Liver (tissue), 9 donors: ENCODE results near the gene MYADML2. TPM values are rescaled to one million over a fixed set of nuclear protein-coding genes. Genes with fewer than 3 reads are reported as not detected.

Experiments
- DNase-seq: peaks from one replicate; pipeline ENCODE4 v3.0.0-alpha.2; 2017; ENCODE audit warnings: low spot score
- H3K27ac ChIP-seq, 2 donors: one replicate each; pipeline ENCODE4 v1.7.0; 2013; ENCODE audit warnings: inconsistent platforms in 2 of 2, low read length in 2 of 2, control low read depth in 1 of 2, low read depth in 1 of 2, mild to moderate bottlenecking in 1 of 2
- H3K27me3 ChIP-seq, 4 donors: one replicate each; pipeline versions ENCODE4 v1.6.1 to v1.7.0; 2013; ENCODE audit warnings: low read length in 3 of 4, inconsistent platforms in 1 of 4, mild to moderate bottlenecking in 1 of 4, moderate library complexity in 1 of 4; ENCODE audit not compliant: control insufficient read depth in 4 of 4, insufficient read depth in 4 of 4
- H3K36me3 ChIP-seq, 4 donors: one replicate each; pipeline versions ENCODE4 v1.6.1 to v1.7.0; 2013; ENCODE audit warnings: low read length in 3 of 4, mild to moderate bottlenecking in 3 of 4, low read depth in 1 of 4, moderate library complexity in 1 of 4; ENCODE audit not compliant: control insufficient read depth in 4 of 4, insufficient read depth in 3 of 4
- H3K4me1 ChIP-seq, 4 donors: one replicate each; pipeline versions ENCODE4 v1.6.1 to v1.7.0; 2013; ENCODE audit warnings: low read length in 3 of 4, mild to moderate bottlenecking in 3 of 4, moderate library complexity in 1 of 4; ENCODE audit not compliant: control insufficient read depth in 4 of 4, insufficient read depth in 4 of 4
- H3K4me3 ChIP-seq, 3 donors: one replicate each; pipeline versions ENCODE4 v1.6.1 to v1.7.0; 2013; ENCODE audit warnings: low read length in 3 of 3, control low read depth in 1 of 3, low read depth in 1 of 3, mild to moderate bottlenecking in 1 of 3
- H3K9ac ChIP-seq, 2 donors: one replicate each; pipeline ENCODE4 v1.7.0; 2013; ENCODE audit warnings: low read length in 2 of 2, mild to moderate bottlenecking in 2 of 2, moderate library complexity in 2 of 2, control low read depth in 1 of 2, low read depth in 1 of 2
- H3K9me3 ChIP-seq, 4 donors: one replicate each; pipeline versions ENCODE4 v1.6.1 to v1.7.0; 2013; ENCODE audit warnings: low read length in 3 of 4; ENCODE audit not compliant: control insufficient read depth in 4 of 4
- ATF3 ChIP-seq: IDR thresholded peaks from 2 replicates; pipeline ENCODE4 v1.6.1; 2016; ENCODE audit warnings: antibody characterized with exemption
- EGR1 ChIP-seq, 2 donors: IDR thresholded peaks; 2 replicates each; pipeline ENCODE4 v1.6.1; 2016 to 2018; ENCODE audit warnings: antibody characterized with exemption in 2 of 2, low read depth in 2 of 2
- FOXA1 ChIP-seq: IDR thresholded peaks from 2 replicates; pipeline ENCODE4 v1.6.1; 2016; ENCODE audit warnings: antibody characterized with exemption
- HNF4G ChIP-seq: IDR thresholded peaks from 2 replicates; pipeline ENCODE4 v1.6.1; 2016; ENCODE audit warnings: antibody characterized with exemption
- JUND ChIP-seq, 2 donors: IDR thresholded peaks; 2 replicates each; pipeline ENCODE4 v1.6.1; 2016; ENCODE audit warnings: antibody characterized with exemption in 2 of 2
- MAX ChIP-seq: IDR thresholded peaks from 2 replicates; pipeline ENCODE4 v1.6.1; 2016; ENCODE audit warnings: antibody characterized with exemption
- RXRA ChIP-seq, 2 donors: IDR thresholded peaks; 2 replicates each; pipeline ENCODE4 v1.6.1; 2017 to 2018; ENCODE audit warnings: antibody characterized with exemption in 2 of 2, mild to moderate bottlenecking in 1 of 2
- ZBTB33 ChIP-seq: IDR thresholded peaks from 2 replicates; pipeline ENCODE4 v1.6.1; 2016; ENCODE audit warnings: antibody characterized with exemption
- WGBS: extraction: QIAGEN DNeasy Blood & Tissue Kit; methylation state at CpG from one replicate; pipeline ENCODE4 v1.1.7; 2013; 5-methylcytosine and 5-hydroxymethylcytosine counted together
- polyA plus RNA-seq, 2 donors: library from polyadenylated mRNA; stranded (reverse) in 1 of 2; unstranded in 1 of 2; fragments of 200-250 nt in 1 of 2; fragments of >200 nt in 1 of 2; fragmentation: Nextera tagmentation in 1 of 2; extraction: Ambion mirVana in 1 of 2; gene quantifications; one replicate each; pipeline versions ENCODE4 v1.2.1 to v1.2.3, GENCODE V29; 2013 to 2015
- total RNA-seq, 2 donors: library from RNA; depleted of rRNA; stranded (reverse); fragments of >200 nt; gene quantifications; one replicate each; pipeline ENCODE4 v1.2.3, GENCODE V29; 2014
- donor health status: healthy.
- donor health status: healthy.
- donor health status: healthy.
- donor health status: healthy.
- donor health status: healthy.

MYADML2 gene
- not detected for total RNA-seq
- polyA plus RNA-seq, result not detected

GRCh38 chr17:81947189-81947588, at the start of gene MYADML2:
Gene MYADML2 (minus strand): TSS chr17:81947233. CDS start chr17:81941741, 5,492 bp downstream.
- TF ChIP-seq MAX (no peak), JUND (IDR thresholded peaks at IDR 0.05) (no peak), FOXA1 (no peak)
- WGBS, result 87% methylated on average over 13 of the region's 13 CpGs

GRCh38 chr17:81996232-81996756, 49.3 kb upstream of the MYADML2 start:
- no peak for DNase-seq
- Histone ChIP-seq H3K4me3 (no peak overlapping the region), H3K4me1 (peaks cover 15 to 41% (median 28%) of the 10 kb centered on the region in 4 donors), H3K36me3 (peaks cover 0 to 3% (median under 1%) of the 10 kb centered on the region in 4 donors), H3K9ac (no peak overlapping the region), H3K27me3 (no peaks in the 10 kb centered on the region), H3K9me3 (no peaks in the 10 kb centered on the region), H3K27ac (no peak overlapping the region)
- WGBS, result 95% methylated on average over 28 of the region's 28 CpGs
- TF ChIP-seq HNF4G (no peak), ATF3 (no peak), MAX (no peak), RXRA (IDR thresholded peaks at IDR 0.05) (no peak), EGR1 (IDR thresholded peaks at IDR 0.05; ENCODE audit: low read depth in 2 of 2) (no peak)

More at GRCh38 chr17:81947189-81947588, at the start of gene MYADML2:
- no peaks in the 10 kb centered on the region for H3K9me3 ChIP-seq
- no peaks in the 10 kb centered on the region for H3K27me3 ChIP-seq
- H3K36me3 ChIP-seq, result no peaks in the 10 kb centered on the region
- no peaks in the 10 kb centered on the region for H3K4me1 ChIP-seq
- H3K4me3 ChIP-seq, result no peak within 1 kb of the TSS
- no peak within 1 kb of the TSS for H3K9ac ChIP-seq
- no peak within 1 kb of the TSS for H3K27ac ChIP-seq
- DNase-seq, result no peak

GRCh38 chr17:81995463-81996231, 48.6 kb upstream of the MYADML2 start:
- Histone ChIP-seq H3K4me3 (no peak overlapping the region), H3K36me3 (peaks cover 0 to 3% (median under 1%) of the 10 kb centered on the region in 4 donors), H3K4me1 (peaks cover 17 to 41% (median 27%) of the 10 kb centered on the region in 4 donors), H3K9me3 (no peaks in the 10 kb centered on the region), H3K9ac (no peak overlapping the region), H3K27me3 (no peaks in the 10 kb centered on the region), H3K27ac (no peak overlapping the region)
- 96% methylated on average over 29 of the region's 29 CpGs for WGBS
- DNase-seq, result no peak
- TF ChIP-seq ZBTB33 (no peak), ATF3 (no peak), FOXA1 (no peak)
